HG03039 (cell line): ENCODE results near the gene GPR17.

ENCODE experiments used
- ATAC-seq: cut with Tn5 transposase; IDR thresholded peaks from one replicate; pipeline ENCODE4 v1.9.1; 2021; ENCODE audit warnings: mild to moderate bottlenecking, moderate library complexity; ENCODE audit not compliant: unreplicated experiment

The GPR17 gene

DNA sequence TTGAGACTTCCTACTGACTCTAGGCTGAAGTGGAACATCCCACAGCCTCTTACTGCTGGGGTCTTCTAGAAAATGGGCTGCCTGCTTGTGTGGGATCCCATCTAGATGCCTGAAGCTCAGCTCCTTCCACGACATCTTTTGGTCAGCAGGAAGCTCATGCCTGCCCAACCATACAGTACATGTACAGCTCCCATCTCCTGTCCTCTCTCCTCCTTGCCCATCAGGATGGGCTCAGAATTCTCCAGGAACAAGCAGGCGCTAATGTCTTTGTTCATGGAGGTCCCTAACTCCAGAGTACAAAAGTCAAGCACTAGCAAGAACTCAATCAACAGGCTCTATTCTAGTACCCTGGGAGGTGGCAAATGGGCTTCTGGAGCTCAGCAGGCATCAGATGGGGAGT, 31.7 kb upstream of the GPR17 start:
- ATAC-seq, result no peak

DNA sequence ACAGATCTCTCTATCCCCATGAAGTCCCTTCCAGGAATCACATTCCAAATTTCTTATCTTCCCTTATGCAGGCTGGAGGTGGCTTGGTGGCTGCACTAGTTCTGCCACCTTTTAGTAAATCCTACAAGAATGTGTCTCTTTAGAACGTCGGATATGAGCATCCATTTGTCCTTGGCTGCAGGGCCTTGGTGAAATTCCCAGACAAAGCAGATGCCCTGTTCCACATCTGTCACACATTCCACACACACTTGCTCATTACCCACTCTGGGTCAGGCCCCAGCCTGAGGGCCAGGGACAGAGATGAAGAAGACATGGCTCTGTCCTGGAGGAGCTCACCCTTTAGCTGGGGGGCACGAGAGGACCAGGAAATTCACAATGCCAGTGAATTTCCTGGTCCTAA, 31.2 kb upstream of the GPR17 start:
- no peak for ATAC-seq

DNA sequence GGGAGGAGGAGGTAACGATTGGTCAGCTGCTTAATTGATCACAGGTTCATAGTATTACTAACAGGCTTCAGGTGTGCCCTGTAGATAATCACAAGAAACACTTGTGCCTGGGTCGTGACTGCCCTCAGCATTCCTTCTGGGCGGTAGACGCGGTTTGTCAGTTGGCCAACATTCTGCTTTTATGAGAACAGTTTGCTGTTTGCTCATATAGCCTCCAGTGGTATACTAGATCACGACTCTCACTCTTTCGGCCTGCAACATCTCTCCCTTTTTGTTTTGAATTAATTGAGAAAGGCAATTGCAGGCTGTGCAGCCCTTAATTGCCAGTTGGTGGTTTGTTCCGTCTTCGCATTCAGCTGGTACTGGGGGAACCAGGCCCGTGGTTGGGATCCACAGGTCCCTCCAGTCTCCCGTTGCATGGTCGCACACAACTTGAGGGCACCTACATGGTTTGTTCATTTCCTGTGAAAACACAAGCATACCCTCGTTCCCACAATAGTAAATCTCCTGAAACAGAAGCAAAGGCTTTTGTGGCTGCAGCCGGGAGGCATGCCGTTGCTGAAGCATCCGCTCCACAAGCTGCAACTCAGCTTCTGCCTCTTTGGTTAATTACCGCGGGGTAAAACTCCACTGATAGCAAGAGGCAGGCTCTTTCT, 30.3 kb upstream of the GPR17 start:
- ATAC-seq, result no peak

DNA sequence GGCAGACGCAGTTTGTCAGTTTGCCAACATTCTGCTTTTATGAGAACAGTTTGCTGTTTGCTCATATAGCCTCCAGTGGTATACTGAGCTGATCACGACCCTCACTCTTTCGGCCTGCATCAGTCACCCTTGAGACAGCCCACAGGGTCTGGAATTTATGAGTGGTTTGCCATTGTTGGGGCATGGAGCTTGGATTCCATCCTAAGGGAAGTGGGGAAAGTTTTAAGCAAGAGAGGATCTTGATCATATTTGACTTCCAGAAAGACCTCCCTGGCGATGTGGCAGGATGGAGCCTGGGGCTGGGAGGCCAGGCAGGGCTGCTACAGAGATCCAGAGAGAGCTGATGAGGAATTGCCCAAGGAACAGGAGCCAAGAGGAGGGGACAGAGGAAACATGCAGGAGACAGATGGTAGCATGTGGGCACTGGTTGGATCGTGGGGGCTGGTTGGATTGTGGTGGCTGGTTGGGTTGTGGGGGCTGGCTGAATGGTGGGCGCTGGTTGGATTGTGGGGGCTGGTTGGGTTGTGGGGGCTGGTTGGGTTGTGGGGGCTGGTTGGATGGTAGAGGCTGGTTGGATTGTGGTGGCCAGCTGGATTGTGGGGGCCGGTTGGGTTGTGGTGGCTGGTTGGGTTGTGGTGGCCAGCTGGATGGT, 27.3 kb upstream of the GPR17 start:
- ATAC-seq, result no peak

DNA sequence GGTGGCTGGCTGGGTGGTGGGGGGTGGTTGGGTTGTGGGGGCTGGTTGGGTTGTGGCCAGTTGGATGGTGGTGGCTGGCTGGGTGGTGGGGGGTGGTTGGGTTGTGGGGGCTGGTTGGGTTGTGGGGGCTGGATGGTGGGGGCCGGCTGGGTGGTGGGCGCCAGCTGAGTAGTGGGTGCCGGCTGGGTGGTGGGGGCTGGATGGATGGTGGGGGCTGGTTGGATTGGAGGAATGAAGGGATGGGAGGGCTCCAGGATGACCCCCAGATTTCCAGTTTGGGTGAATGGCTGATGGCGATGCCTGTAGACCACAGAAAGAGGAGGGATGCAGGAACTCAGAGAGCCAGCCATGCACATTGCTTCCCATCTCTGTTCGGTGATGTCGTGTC, 26.8 kb upstream of the GPR17 start:
- ATAC-seq, result no peak

DNA sequence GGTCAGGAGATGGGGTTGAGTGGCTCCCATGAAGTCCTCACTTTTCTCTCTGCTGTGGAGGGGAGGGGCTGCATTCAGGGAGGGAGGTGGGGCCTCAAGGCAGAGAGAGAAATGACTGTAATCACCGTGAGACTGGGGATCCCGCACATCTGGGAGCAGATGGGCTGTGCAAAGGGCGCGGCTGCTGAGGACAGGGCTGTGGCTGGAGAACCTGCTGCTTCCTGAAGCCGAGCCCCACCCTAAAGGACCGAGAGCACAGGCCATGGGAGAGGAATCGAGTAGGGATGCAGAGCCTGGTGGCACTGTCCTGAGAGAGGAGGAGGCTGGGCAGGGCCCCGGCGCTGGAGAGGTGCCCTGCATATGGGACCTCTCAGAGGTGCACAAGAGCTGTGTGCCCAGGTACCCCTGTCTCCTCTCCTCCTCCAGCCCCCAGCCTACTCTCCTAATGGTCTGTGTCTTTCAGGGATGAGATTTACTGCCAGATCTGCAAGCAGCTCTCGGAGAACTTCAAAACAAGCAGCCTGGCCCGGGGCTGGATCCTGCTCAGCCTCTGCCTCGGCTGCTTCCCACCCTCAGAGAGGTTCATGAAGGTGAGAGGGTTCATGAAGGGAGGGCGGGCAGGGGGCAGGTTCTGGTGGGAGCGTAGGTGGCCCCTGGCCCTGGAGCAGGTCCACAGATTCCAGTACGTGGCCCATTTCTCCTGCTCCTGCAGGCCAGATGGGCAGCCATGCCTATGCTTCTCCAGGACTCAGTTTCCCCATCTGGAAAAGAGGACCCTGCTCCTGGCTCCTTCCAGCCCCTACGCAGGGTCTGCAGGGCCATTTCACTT, 25.9 kb upstream of the GPR17 start:
- ATAC-seq, result no peak

DNA sequence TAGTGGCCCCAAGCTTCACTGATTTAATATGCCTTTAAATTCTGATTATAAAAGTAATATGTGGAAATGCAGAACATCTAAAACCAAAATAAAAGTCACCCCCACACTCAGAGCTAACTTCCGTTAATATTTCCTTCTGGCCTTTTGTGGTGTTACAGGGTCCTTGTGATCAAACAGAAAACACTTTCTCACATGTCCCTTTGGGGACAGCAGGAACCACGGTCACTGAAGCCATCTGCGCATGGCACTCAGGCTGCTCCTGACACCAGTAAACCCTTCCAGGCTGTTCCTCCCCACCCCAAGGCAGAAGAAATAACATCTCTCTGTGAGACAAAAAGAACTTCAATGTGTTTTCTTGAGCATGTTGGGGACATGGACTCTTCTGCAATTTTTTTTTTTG, 25.1 kb upstream of the GPR17 start:
- no peak for ATAC-seq

DNA sequence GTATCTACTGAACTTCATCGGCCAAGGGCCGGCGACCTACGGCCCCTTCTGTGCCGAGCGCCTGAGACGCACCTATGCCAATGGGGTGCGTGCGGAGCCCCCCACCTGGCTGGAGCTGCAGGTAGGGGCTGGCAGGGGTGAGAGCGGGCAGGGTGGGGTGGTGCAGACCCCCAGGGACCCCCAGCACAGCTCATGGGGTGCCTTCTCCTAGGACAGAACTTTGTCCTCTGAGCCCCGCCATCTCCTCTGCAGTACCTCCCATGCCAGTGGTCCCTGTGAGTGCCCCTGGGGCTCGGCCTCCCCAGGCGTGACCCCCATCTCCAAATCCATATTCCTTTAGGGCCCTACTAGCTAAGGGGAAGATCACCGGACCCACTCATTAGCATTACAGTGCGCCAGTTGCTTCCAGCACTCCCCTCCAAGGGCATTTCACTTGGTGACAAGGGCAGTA, 23.9 kb upstream of the GPR17 start:
- ATAC-seq, result no peak

DNA sequence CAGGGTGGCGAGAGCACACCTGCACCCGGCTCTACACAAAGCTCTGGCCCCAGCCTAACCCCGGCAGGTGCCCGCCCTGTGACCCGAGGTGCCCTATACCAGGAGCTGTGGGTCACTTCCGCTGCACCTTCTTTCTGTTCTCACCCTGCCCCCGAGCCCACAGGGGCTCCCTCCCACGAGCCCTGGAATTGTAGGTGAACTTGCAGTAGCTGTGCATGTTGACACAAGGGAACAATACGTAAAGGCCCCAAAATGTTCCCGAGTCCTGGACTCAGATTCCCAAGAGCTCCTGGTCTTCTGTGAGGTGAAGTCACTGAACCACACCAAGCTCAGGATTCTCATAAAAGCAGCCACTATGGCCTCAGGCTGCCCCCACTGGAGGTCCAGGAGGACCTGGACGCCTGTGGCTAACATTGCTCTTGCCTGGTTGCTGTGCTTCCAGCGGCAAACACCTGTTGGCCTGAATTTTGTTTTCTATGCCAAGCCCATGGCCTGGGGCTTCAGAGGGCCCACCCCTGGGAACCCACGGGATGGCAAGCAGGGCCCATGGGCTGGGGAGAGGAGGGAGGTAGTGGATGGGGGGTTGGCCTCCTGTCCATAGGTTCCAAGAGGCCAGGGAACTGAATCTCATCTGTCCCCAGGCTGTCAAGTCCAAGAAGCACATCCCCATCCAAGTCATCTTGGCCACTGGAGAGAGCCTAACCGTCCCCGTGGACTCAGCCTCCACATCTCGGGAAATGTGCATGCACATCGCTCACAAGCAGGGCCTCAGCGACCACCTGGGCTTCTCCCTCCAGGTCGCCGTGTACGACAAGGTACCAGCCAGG, 23.2 kb upstream of the GPR17 start:
- ATAC-seq, result no peak

DNA sequence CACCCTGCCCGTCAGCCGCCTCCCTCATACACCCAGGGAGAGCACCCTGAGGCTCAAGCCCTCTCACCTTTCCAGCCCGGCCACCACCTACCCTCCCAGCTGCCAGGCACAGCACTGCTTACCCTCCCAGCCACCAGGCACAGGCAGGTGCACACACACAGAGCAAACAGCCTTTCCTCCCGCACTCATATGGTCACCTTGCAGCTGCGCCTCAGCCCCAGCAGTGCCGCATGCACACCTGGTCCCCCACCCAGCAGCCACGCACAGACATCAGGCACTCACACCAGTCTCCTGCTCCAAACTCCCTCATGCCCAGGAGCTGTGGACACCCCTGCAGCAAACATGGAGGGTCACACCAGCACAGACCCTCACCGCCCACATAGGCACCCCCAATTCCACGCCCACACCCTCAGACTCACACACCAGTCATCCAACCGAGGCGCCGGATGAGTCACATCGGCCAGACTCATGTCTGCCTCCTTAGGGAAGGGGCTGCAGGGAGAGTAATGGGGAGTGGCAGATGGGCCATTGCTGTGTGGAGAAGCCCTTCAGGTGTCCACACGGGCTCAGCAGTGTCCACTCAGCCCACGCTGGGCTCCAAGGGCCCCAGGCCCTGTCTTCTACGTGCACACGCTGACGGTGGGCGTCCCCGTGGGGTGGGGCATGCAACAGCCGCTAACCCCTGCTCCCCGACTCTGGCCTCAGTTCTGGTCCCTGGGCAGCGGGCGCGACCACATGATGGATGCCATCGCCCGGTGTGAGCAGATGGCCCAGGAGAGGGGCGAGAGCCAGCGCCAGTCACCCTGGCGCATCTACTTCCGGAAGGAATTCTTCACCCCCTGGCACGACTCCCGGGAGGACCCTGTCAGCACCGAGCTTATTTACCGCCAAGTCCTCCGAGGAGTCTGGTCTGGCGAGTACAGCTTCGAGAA, 22.3 kb upstream of the GPR17 start:
- ATAC-seq, result no peak

DNA sequence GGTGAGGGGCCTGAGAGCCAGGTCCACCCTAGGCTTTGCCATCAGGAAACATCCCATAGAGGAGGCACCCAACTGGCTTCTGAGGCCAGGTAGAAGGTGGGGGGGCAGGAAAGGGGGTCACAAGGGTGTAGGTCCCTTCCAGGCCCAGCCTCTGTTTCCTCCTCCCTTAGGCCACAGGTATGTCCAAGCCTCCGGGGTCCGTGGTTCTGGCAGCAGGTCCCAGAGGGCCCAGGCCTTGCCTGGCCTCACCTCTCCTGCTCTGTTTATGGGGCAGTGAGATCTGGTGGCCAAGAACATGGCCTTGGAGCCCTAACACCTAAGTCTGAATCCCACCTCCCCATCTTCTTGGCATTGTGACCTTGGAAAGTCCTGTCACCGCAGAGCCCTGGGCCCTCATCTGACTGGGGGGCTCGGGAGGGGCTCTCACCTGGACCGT, 21.6 kb upstream of the GPR17 start:
- ATAC-seq, result no peak

DNA sequence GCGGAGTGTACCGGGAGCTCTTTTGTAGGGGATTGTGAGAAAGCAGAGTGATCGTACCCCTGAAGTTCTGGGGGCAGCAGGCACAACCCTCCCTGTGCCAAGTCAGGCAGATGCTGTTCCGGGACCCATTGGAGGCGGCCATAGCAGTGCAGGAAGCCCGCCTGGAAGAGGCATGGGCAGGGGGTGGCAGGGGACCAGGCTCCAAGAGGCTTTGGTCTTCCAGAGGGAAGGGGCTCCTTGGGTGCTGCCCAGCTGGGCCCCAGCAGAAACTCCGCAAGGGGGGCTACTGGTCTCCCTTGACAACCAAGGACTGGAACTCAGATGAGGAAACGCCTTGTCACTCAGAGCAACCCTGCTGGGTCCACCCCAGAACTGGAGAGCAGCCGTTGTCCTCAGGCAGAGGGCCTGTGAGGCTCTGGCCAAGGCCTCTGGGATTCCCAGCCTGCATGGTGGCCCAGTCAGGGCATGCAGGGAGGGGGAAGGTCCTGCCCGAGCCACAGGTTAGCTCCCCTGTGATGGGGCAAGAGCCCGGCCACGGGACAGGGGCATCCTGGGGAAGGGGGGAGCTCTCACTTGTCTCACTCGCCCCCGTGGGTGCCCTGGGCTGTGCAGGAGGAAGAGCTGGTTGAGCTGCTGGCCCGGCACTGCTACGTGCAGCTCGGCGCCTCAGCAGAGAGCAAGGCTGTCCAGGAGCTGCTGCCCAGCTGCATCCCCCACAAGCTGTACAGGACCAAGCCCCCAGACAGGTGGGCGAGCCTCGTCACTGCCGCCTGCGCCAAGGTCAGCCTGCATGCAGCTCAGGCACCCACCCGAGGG, 21.0 kb upstream of the GPR17 start:
- no peak for ATAC-seq

DNA sequence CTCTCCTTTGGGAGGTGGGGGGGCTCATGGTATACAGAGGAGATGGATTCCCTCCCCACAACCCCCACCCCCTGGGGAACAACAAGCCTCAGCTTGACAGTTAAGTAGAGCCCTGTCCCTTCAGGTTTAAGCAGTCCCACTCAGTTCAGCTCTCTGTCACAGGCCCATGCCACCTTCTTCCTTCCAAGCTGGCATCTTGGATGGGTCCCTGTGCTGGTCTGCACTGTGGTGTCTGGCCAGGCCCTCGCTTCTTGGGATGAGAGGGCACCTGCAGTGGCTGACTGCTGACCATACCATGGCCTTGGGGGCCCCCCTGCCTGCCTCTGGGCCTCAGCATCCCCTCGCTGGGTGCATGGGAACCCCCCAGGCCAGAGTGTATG, 20.4 kb upstream of the GPR17 start:
- no peak for ATAC-seq

DNA sequence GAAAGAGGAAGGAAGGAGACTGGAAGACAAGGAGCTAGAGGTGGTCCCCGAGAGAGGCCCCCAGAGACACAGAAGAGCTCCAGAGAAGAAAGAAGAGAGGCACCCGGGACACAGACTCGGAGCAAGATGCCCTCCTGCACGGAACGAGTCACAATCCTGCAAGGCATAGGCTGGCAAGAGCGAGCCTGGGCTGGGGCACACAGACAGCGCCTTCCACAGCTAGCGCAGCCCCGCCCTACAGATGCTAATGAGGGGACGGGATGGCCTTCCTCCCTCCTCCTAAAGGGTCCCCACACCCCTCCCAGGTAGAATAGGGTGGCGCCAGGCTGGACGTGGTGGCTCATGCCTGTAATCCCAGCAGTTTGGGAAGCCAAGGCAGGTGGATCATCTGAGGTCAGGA, 19.8 kb upstream of the GPR17 start:
- ATAC-seq, result no peak

DNA sequence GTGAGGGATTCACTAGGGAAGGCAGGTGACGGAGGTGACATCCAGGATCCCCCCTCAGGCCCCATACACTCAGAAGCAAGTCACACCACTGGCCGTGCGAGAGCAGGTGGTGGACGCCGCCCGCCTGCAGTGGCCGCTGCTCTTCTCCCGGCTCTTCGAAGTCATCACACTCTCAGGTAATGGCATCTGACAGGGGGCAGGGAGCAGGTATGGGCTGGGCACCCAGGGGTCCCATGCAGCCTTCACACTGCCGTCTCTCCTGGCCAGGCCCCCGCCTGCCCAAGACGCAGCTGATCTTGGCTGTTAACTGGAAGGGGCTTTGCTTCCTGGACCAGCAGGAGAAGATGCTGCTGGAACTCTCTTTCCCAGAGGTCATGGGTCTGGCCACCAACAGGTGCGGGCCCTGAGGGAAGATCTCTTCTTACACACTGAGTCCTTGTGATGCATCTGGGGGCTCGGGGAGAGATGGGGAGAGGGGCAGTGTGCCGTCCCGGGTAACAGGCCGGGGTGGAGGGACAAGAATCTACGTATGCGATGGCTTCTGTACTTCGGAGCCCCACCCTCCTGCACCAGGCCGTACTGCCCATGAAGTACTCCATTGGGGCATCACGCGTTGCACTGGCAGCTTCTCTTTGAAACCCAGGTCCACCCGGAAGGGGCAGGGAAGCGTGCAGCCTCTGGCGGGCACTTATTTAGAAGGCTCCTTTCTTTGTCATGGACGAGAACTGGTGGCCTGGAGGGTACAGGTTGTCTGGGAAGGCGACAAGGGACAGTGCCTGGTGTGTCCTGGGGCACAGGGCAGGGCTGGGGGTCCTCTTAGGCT, 18.8 kb upstream of the GPR17 start:
- no peak for ATAC-seq

DNA sequence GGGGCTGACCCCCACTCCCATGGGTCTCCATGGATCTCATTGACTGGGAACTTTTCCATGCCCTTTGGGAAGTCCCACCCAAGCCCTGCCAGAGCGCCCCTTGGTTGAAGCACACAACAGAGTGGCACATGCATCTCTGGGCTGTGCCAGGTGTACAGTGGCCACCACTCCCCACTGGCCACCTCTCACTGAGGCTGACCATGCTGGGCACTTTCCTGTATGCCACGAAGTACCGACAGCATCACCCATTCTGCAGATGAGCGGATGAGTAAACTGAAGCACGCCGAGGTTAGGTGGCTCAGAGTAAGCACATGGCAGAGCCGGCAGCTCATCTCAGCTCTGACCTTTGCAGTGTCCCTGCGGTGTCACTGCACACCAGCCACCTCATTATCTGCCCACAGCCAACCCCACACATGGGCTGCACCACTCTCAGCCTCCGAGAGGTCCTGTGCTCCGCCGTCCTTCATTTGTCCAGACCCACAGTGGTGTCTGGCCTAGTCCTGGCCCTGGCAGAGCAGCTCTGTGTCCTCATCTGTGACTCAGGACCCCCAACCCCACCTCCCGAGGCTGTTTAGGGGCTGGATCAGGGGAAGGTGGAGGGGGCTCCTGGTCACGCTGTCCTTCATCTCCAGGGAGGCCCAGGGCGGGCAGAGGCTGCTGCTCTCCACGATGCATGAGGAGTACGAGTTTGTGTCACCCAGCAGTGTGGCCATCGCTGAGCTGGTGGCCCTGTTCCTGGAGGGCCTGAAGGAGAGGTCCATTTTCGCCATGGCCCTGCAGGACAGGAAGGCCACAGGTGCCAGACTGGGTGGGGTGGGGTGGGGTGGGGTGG, 18.0 kb upstream of the GPR17 start:
- no peak for ATAC-seq

DNA sequence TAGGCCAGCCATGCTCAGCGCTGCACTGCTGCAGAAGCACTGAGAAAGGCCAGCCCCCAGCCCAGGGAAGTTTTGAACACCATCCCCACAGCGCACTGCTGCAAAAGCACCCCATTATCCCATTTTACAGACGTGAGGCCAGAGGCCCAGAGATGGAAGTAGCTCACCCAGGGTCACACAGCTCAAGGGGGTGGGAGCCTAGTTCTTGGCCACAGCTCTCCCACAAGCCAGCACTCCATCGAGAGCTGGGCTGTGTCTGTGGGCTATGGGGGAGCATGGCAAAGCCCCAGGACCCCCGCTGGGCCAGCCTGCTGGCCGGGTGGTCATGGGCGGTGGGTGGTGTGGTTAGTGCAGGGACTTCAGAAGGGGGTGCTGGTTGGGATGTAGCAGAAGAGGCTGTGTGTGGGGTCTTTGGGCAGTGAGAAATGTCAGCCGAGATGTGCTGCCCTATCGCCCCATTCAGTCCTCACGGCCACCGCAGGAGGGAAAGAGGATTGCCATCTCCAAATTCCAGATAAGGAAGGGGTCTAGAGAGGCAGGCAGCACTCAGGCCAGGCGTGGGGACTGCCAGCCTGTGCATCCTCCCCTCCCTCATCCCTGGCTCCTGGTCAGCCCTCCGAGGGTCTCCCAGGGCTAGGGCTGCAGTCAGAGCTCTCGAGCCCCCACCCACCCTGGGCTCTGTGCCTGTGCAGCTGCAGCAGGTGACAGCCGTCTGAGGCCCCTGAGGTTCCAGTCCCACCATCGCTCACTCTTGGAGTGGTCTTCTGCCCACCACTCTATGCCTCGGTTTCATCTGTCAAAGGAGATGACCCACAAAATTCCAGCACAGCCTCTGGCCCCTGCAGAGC, 17.0 kb upstream of the GPR17 start:
- ATAC-seq, result no peak
